Measurements from ENCODE around the gene KIF1B.
"Not testable (repeated sequence)": the region's sequence is repeated elsewhere in the genome, so short reads cannot be mapped to it uniquely, and the experiment has no call there.

- TF ChIP-seq CTCF (IDR thresholded peaks at IDR 0.05); SIN3A (IDR thresholded peaks at IDR 0.05; ENCODE audit: borderline replicate concordance, insufficient read depth, low read depth, low read length); POLR2AphosphoS5 (IDR thresholded peaks at IDR 0.05; ENCODE audit: low read depth, low read length): not testable (repeated sequence)
Observed at GRCh38 chr1:10220657-10221056, 10.3 kb downstream of the KIF1B start.

Measured in Panc1 (cell line).